Stimulated activated CD8-positive, alpha-beta memory T cell treated with anti-CD3 and anti-CD28 coated beads, Interleukin-4, amount 100 ng/mL, for 4 hours (primary cell): Measurements from ENCODE around the gene C16orf74.

Experiments
- DNase-seq, 2 donors: peaks; one replicate each; pipeline ENCODE4 v3.0.0-alpha.2; 2020; ENCODE audit warnings: low read depth in 2 of 2, low spot score in 1 of 2

C16orf74 gene

GRCh38 chr16:85750827-85751697, at the start of gene C16orf74:
Gene C16orf74 (minus strand): TSS chr16:85751096. CDS start chr16:85735217, 15,879 bp downstream.
- no peak for DNase-seq

DNA sequence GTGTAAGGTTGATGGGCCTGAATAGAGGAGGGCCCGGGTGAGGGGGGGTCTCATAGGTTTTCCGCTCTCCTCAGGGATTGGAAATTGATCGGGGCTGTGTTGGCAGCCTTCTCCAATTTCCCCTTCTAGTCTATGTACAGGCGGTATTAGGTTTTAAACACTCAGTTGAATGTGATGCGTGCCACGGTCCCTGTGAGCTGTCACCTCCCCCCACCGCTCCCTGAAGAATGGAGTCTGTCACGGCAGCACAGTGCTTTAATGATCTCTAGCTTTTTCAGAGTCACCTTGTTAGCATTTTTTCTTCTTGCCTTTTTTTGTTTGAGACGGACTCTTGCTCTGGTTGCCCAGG, 49.4 kb upstream of the C16orf74 start:
- DNase-seq: no peak

DNA sequence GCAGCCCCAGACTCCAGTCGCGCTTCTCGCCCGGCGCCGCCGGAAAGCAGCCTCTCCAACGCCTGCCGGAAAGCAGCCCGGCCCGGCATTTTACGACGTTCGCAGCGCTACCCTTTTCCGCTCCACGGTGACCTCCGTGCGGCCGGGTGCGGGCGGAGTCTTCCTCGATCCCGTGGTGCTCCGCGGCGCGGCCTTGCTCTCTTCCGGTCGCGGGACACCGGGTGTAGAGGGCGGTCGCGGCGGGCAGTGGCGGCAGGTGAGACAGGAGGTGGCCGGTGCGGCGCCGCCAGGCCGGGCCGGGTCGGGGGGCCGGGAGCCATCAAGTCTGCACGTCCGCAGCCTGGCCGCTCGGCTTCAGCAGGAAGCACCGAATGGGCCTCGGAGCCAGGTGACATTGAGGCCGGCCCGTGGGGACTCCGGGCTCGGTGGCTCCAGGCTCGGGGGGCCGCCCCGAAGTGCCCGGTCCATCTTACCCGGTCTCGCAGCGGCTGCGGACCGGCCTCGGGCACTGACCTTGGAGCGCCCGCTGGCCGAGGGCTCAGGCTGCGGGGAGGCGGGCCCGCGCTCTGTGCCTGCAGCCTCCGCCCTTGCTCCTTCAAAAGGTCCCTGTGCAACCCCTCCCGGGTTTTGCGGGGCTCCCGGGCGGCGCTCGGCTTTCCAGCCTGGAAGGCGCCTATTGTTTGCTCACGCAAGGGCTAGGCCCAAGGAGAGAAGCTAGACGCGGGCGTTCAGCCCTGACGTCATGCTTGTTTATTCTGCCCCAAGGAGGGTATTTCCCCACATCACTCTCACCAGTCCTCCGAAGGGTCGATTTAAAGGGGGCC, 48.8 kb upstream of the C16orf74 start, which contains the start of the genes COX4I1 and EMC8:
Gene COX4I1 (plus strand): TSS at position 199 of the 824 bp plus-strand sequence. CDS start 1,511 bp downstream, outside the sequence.
Gene EMC8 (minus strand): TSS at position 48 of the 824 bp plus-strand sequence. CDS start 249 bp downstream, outside the sequence.
- peak; percentile 78 to 87 for DNase-seq

DNA sequence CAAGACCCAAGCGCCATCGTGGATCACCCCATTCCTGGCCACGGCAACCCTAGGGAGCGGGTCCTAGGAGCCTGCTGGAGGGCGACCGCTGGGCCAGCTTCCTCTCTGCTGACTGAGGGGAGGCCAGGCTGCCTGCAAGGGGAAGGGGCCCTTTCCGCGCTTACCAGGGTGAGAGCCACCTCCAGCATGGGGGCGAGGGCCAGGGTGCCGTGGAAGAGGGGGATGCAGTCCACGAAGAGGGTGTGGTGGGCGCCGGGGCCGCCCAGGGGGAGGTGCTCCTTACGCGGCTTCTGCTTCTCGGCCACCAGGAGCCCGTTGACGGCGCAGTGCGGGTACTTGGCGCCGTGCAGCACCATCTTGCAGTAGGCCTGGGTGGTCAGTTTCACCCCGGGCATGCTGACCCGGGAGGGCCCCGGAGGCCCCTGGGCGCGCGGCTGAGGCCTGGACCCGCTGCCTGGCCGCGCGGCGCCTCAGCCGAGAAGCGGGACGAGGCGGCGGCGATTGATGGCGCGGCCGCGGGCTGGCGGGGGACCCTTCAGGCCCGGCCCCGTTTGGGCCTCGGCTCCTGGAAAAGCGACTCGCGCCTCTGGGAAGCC, 48.1 kb upstream of the C16orf74 start:
- DNase-seq: no peak

- no peak for DNase-seq
Observed at GRCh38 chr16:85798283-85798776, 47.4 kb upstream of the C16orf74 start.

GRCh38 chr16:85796599-85796998, 45.7 kb upstream of the C16orf74 start:
- no peak for DNase-seq

GRCh38 chr16:85796152-85796551, 45.3 kb upstream of the C16orf74 start:
- no peak for DNase-seq

- no peak for DNase-seq
Observed at GRCh38 chr16:85794696-85795095, 43.8 kb upstream of the C16orf74 start.

- no peak for DNase-seq
Observed at GRCh38 chr16:85793662-85794298, 42.9 kb upstream of the C16orf74 start.

GRCh38 chr16:85789773-85790172, 38.9 kb upstream of the C16orf74 start:
- DNase-seq: no peak

DNA sequence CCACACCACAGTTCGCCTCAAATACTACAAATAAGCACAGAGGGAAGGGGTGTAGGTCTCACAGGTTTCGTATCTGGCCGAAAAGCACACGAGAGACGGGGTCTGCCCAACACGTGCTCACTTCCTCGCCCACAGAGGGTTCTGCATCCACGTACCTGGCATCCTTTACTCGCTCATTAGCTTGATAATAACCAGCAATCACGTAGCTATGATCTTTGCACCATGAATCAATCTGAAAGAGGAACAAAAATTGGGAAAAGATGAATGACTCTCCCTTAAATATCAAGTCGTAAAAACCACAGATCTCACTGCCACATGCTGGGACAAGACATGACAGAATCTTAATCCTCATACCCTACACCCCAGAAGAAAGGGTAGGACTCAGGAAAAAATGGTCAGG, 37.9 kb upstream of the C16orf74 start:
- DNase-seq: no peak

DNA sequence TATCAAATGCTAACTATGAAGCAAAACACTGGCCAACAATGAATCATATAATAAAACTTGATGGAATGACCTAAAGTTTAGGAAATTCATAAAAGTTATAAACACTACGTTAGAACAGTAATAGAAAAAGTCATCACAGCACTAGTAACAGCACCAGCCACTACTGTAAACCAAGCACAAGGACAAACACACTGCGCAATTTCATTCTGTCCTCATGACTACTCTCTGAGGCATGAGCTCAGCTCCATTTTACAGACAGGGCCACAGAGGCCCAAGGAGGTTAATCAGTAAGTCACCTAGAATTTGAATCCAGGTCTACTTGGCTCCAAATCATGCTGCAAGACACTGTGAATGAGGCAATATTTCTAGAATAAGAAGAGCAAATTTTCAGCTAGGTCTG, 35.0 kb upstream of the C16orf74 start:
- no peak for DNase-seq

DNA sequence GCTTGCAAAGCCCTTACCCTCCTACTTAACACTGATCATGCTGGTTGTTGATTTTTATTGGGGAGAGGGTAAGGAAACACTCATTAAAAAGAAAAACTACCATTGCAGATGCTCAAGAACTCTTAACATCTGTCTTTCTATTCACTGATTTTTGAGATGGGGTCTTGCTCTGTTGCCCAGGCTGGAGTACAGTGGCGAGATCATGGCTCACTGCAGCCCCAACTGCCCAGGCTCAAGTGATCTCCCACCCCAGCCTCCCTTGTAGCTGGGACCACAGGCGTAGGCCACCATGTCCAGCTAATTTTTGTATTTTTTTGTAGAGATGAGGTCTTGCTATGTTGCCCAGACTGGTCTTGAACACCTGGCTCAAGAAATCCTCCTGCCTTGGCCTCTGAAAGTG, 33.9 kb upstream of the C16orf74 start:
- DNase-seq: no peak

- no peak for DNase-seq
Observed at GRCh38 chr16:85783441-85783840, 32.5 kb upstream of the C16orf74 start.

DNA sequence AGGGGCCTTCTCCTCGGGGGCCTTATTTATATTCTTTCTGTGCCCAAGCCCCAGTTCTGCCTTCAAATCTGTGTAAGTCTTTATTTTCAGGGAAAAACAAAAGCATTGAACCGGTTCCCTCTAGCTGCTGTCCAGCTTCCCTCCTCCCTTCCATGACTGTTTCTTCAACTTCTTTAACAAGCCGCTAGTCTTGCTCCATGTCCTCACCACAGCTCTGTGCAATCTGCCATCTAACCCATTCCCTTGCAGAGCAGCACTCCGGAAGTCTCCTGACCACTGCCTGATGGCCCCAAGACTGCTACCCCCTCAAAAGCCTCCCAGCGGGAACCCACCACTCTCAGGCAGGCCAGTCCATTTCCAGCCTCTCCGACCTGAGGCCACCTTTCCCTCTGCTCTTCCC, 31.6 kb upstream of the C16orf74 start:
- DNase-seq: no peak

- no peak for DNase-seq
Observed at GRCh38 chr16:85781695-85782370, 30.9 kb upstream of the C16orf74 start.

GRCh38 chr16:85781156-85781555, 30.3 kb upstream of the C16orf74 start:
- no peak for DNase-seq

GRCh38 chr16:85780281-85780680, 29.4 kb upstream of the C16orf74 start:
- DNase-seq: no peak

DNA sequence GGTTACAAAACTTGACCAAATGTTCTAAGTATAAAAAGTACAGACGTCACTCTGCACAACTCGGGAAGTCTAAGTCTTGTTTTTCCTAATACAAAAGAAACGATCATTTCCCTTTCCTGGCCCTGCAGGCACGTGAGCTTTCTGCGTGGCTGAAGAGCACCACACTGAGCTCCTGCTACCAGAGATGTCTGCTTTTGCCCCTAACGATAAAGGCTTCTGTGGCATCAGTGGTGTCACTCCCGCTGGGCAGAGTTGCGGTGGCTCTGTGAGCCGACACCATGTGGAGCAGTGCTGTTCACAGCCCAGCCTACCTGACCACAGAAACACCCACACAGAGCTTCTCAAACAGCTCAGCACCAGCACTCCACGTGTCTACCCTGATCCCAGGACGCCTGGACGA, 28.0 kb upstream of the C16orf74 start:
- DNase-seq: peak in 1 of 2 donors; percentile 12

DNA sequence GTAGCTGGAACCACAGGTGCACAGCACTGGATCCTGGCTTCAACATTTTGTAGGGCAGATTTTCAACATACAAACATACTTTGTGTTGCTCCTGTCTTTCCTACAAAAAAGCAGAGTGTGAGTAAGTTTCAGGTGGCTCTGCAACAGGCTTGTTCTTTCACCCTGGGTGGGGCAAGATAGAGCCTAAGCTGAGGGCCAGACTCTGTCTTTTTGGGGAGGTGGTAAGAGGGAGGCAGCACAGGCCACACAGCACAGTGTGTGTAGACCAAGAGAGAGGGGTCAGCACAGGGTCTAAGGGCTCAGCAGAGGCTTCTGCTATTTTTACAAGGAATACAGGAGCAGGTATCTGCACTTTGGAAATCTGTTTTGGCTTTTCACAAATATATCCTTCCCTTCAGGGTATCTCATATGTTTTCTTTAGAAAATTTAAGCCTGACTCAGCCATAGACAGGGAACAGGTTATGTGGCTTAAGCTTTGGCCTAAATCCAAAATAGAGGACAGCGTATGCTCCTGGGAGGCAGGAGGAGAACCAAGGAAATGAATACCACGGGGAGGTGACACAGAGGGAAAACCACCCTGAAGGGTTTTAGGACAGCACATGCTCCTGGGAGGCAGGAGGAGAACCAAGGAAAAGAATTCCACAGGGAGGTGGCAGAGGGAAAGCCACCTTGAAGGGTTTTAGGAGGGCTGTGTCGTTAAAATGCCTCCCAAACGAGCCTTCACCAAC, 26.9 kb upstream of the C16orf74 start:
- no peak for DNase-seq
